Neural progenitor cell (in vitro differentiated cells): ENCODE measurements around the gene MAGI2. TPM values are rescaled to one million over a fixed set of nuclear protein-coding genes. Genes with fewer than 3 reads are reported as not detected.

Experiments used
- DNase-seq: peaks from one replicate; pipeline ENCODE4 v3.0.0-alpha.2; 2016; ENCODE audit warnings: low spot score
- H2AFZ ChIP-seq: fragments of 200-600 bp; sonication (generic); replicated peaks from 2 replicates; pipeline ENCODE4 v1.6.1; 2016; ENCODE audit warnings: antibody characterized with exemption
- H3F3A ChIP-seq: fragments of 200-600 bp; sonication (generic); 2 replicates; pipeline ENCODE4 v1.6.1; 2016; ENCODE audit warnings: antibody characterized with exemption, low read depth
- H3K27ac ChIP-seq: fragments of 200-600 bp; sonication (generic); 2 replicates; pipeline ENCODE4 v1.5.1; 2016; ENCODE audit warnings: mild to moderate bottlenecking
- H3K27me3 ChIP-seq: fragments of 200-600 bp; sonication (generic); 2 replicates; pipeline ENCODE4 v1.6.1; 2016; ENCODE audit warnings: mild to moderate bottlenecking, moderate library complexity
- H3K36me3 ChIP-seq: fragments of 200-600 bp; sonication (generic); 2 replicates; pipeline ENCODE4 v1.5.1; 2016
- H3K4me1 ChIP-seq: fragments of 200-600 bp; sonication (generic); 2 replicates; pipeline ENCODE4 v1.6.1; 2016; ENCODE audit warnings: mixed run types
- H3K4me2 ChIP-seq: fragments of 200-600 bp; sonication (generic); 2 replicates; pipeline ENCODE4 v1.6.1; 2016
- H3K4me3 ChIP-seq: fragments of 200-600 bp; sonication (generic); 2 replicates; pipeline ENCODE4 v1.5.1; 2016
- H3K79me2 ChIP-seq: fragments of 200-600 bp; sonication (generic); 2 replicates; pipeline ENCODE4 v1.6.1; 2016; ENCODE audit warnings: low read depth
- H3K9ac ChIP-seq: fragments of 200-600 bp; sonication (generic); 2 replicates; pipeline ENCODE4 v1.6.1; 2016
- H3K9me3 ChIP-seq: fragments of 200-600 bp; sonication (generic); 2 replicates; pipeline ENCODE4 v1.5.1; 2016; ENCODE audit warnings: low read depth
- H4K20me1 ChIP-seq: fragments of 200-600 bp; sonication (generic); 2 replicates; pipeline ENCODE4 v1.6.1; 2016; ENCODE audit warnings: low read depth
- H3K27ac Mint-ChIP-seq: 3 replicates; pipeline ENCODE4 v1.8.0; 2021; ENCODE audit warnings: mixed read lengths
- H3K27me3 Mint-ChIP-seq: 2 replicates; pipeline ENCODE4 v1.8.0; 2022; ENCODE audit warnings: low read depth, mild to moderate bottlenecking, inconsistent platforms, moderate library complexity, mixed read lengths; ENCODE audit not compliant: insufficient read depth
- H3K36me3 Mint-ChIP-seq: 3 replicates; pipeline ENCODE4 v1.8.0; 2021; ENCODE audit warnings: mixed read lengths
- H3K4me1 Mint-ChIP-seq: 3 replicates; pipeline ENCODE4 v1.8.0; 2021; ENCODE audit warnings: mixed read lengths
- H3K4me3 Mint-ChIP-seq: 3 replicates; pipeline ENCODE4 v1.8.0; 2021; ENCODE audit warnings: mild to moderate bottlenecking, moderate library complexity, mixed read lengths
- H3K9me3 Mint-ChIP-seq: 3 replicates; pipeline ENCODE4 v1.8.0; 2020; ENCODE audit warnings: mixed read lengths
- CTCF ChIP-seq: fragments of 200-600 bp; sonication (generic); IDR thresholded peaks from 2 replicates; pipeline ENCODE4 v1.5.1; 2017; ENCODE audit warnings: antibody characterized with exemption, mild to moderate bottlenecking
- EZH2 ChIP-seq: fragments of 200-600 bp; sonication (generic); IDR thresholded peaks from 2 replicates; pipeline ENCODE4 v1.6.1; 2017; ENCODE audit warnings: antibody characterized with exemption, mild to moderate bottlenecking, moderate library complexity
- EZH2phosphoT487 ChIP-seq: fragments of 200-600 bp; sonication (generic); IDR thresholded peaks from 2 replicates; pipeline ENCODE4 v1.6.1; 2017; ENCODE audit warnings: antibody characterized with exemption
- total RNA-seq: library from RNA; depleted of rRNA; stranded (reverse); fragments of >200 nt; gene quantifications from 2 replicates; pipeline ENCODE4 v1.2.3, GENCODE V29; 2015; ENCODE audit warnings: low replicate concordance

Gene MAGI2
- total RNA-seq, 1 donor from 2014 or later, result 5.8 TPM

GRCh38 chr7:78501064-78501463 is 952.4 kb downstream of the MAGI2 start:
- Histone ChIP-seq H3K4me2 (no peak overlapping the region), H3K27ac (no peak overlapping the region), H3F3A (peaks cover 6% of the 10 kb centered on the region), H3K27me3 (no peaks in the 10 kb centered on the region), H3K4me3 (no peak overlapping the region), H3K4me1 (peaks cover 13% of the 10 kb centered on the region), H3K9ac (no peak overlapping the region), H2AFZ (no peak overlapping the region), H3K79me2 (no peaks in the 10 kb centered on the region), H3K36me3 (no peaks in the 10 kb centered on the region), H4K20me1 (no peaks in the 10 kb centered on the region), H3K9me3 (no peaks in the 10 kb centered on the region)
- H3K27me3 Mint-ChIP-seq, result peaks cover under 1% of the 10 kb centered on the region
- TF ChIP-seq CTCF (no peak), EZH2 (no peak), EZH2phosphoT487 (no peak)
- H3K27ac Mint-ChIP-seq, result no peak overlapping the region
- no peaks in the 10 kb centered on the region for H3K9me3 Mint-ChIP-seq
- no peak for DNase-seq
- peaks cover 2% of the 10 kb centered on the region for H3K36me3 Mint-ChIP-seq
- no peak overlapping the region for H3K4me3 Mint-ChIP-seq
- no peaks in the 10 kb centered on the region for H3K4me1 Mint-ChIP-seq

GRCh38 chr7:78499971-78500370 is 953.5 kb downstream of the MAGI2 start:
- Histone ChIP-seq H3K4me3 (no peak overlapping the region), H3F3A (peaks cover 6% of the 10 kb centered on the region), H3K27ac (no peak overlapping the region), H3K9ac (no peak overlapping the region), H3K36me3 (no peaks in the 10 kb centered on the region), H3K4me2 (no peak overlapping the region), H4K20me1 (no peaks in the 10 kb centered on the region), H3K4me1 (peaks cover 24% of the 10 kb centered on the region), H3K27me3 (no peaks in the 10 kb centered on the region), H3K79me2 (no peaks in the 10 kb centered on the region), H3K9me3 (no peaks in the 10 kb centered on the region), H2AFZ (no peak overlapping the region)
- Mint-ChIP-seq H3K9me3 (no peaks in the 10 kb centered on the region), H3K27me3 (no peaks in the 10 kb centered on the region), H3K4me3 (no peak overlapping the region), H3K4me1 (peaks cover 3% of the 10 kb centered on the region), H3K36me3 (peaks cover 2% of the 10 kb centered on the region), H3K27ac (no peak overlapping the region)
- no peak for DNase-seq
- TF ChIP-seq CTCF, result no peak
- no peak for TF ChIP-seq EZH2
- no peak for TF ChIP-seq EZH2phosphoT487

GRCh38 chr7:78499283-78499682 is 954.2 kb downstream of the MAGI2 start:
- H3K27ac ChIP-seq, result no peak overlapping the region
- no peak overlapping the region for H3K4me2 ChIP-seq
- TF ChIP-seq EZH2phosphoT487, result no peak
- TF ChIP-seq CTCF, result no peak
- no peak for TF ChIP-seq EZH2
- Mint-ChIP-seq H3K4me1 (peaks cover 3% of the 10 kb centered on the region), H3K4me3 (no peak overlapping the region), H3K27me3 (no peaks in the 10 kb centered on the region), H3K27ac (no peak overlapping the region), H3K36me3 (peaks cover 2% of the 10 kb centered on the region), H3K9me3 (no peaks in the 10 kb centered on the region)
- no peaks in the 10 kb centered on the region for H3K36me3 ChIP-seq
- H3K4me3 ChIP-seq, result no peak overlapping the region
- no peak overlapping the region for H2AFZ ChIP-seq
- peaks cover 6% of the 10 kb centered on the region for H3F3A ChIP-seq
- H3K9me3 ChIP-seq, result no peaks in the 10 kb centered on the region
- no peak for DNase-seq
- no peaks in the 10 kb centered on the region for H3K79me2 ChIP-seq
- H3K27me3 ChIP-seq, result no peaks in the 10 kb centered on the region
- no peak overlapping the region for H3K9ac ChIP-seq
- peaks cover 30% of the 10 kb centered on the region for H3K4me1 ChIP-seq
- H4K20me1 ChIP-seq, result no peaks in the 10 kb centered on the region
